Measurements from ENCODE around the gene KCNJ3.

The KCNJ3 gene

GRCh38 chr2:154700136-154700535, 1.6 kb downstream of the KCNJ3 start (continued):
- TF ChIP-seq OSR1 (CRISPR knock-in tag; IDR thresholded peaks at IDR 0.05), result no peak
- TF ChIP-seq ISL1 (CRISPR knock-in tag; IDR thresholded peaks at IDR 0.05), result no peak
- no peak for TF ChIP-seq BACH2 (CRISPR knock-in tag; IDR thresholded peaks at IDR 0.05; ENCODE audit: borderline replicate concordance)
- no peak for TF ChIP-seq RARB (CRISPR knock-in tag; IDR thresholded peaks at IDR 0.05)
- no peak for TF ChIP-seq CSDC2 (CRISPR knock-in tag; IDR thresholded peaks at IDR 0.05)

DNA sequence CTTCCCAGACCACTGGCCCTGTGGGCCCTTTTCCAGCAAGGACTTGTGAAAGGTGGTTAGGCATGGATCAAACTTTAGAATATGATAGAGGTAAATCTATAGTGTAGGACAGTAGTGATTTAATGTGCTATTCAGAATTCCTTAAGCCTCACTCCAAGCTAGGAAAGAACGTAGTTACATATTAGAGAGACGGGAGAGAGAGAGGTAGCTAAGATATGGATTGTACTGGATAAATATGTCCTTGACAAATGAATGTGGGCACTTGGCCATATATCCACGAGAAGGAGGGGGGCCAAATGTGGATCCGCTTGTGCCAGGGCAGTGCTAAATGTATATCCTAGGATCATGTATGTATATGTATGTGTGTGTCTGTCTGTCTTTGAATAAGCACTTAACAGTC, 6.5 kb downstream of the KCNJ3 start:
- TF ChIP-seq ZNF8 (CRISPR knock-in tag; IDR thresholded peaks at IDR 0.05) (no peak), ZNF565 (CRISPR knock-in tag; conservative IDR thresholded peaks at IDR 0.05; ENCODE audit: low read depth) (no peak)
- no peak for ATAC-seq

DNA sequence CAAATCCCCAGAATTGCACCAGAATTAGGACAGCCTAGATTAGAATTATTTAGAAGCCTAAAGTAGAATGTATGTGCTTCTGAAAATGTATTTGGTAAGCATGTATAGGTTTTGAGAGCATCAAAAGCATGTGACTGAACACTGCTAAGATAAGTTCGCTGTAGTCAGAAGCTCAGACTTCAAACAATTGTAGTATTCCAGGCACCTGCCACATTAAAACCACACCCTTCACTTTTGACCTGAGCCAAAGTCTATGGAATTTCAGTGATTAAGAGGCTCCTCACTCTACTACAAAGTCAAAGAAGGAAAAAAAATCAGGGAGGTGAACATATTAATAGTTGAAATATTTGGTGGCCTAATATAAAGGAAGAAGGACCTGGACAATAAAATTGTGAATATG, 8.2 kb downstream of the KCNJ3 start:
- no peak for ATAC-seq

DNA sequence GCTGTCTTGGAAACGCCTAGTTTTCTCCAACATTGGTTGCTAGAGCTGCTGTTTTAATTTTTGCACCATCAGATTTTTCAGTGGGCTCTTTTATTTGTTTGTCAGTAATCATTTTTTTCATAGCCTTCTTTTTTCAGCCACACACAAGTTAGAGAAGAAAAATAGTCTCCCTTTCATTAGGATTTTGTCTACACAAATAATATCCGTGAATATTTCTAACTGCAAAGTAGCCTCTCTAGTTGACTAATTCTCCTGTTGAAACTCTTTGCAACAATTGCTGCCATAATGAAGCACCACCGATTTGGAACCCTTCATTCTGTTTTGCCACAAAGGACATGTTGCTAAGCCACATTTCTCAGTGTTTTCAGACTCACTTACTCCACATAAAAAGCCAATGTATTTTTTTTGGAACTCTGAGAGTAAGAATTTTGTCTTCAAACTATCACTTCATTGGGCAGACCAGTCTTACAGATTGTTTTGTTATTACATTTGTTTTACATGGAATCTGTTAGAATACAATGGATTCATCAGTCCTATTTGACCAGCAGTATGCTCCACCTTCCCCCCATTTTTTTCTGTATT, 9.6 kb downstream of the KCNJ3 start:
- no peak for ATAC-seq
- TF ChIP-seq PATZ1 (CRISPR knock-in tag; IDR thresholded peaks at IDR 0.05; ENCODE audit: borderline replicate concordance), result no peak
- no peak for TF ChIP-seq SNAI2 (CRISPR knock-in tag; IDR thresholded peaks at IDR 0.05)
- no peak for TF ChIP-seq RARB (CRISPR knock-in tag; IDR thresholded peaks at IDR 0.05)
- TF ChIP-seq GLIS3 (CRISPR knock-in tag; IDR thresholded peaks at IDR 0.05), result no peak
- no peak for TF ChIP-seq TCF4 (CRISPR knock-in tag; IDR thresholded peaks at IDR 0.05; ENCODE audit: borderline replicate concordance)
- TF ChIP-seq ZFP3 (CRISPR knock-in tag; IDR thresholded peaks at IDR 0.05), result no peak
- TF ChIP-seq ARNTL (CRISPR knock-in tag; IDR thresholded peaks at IDR 0.05; ENCODE audit: borderline replicate concordance, low read depth), result no peak
- TF ChIP-seq CREB5 (CRISPR knock-in tag; IDR thresholded peaks at IDR 0.05; ENCODE audit: low read depth), result no peak
- no peak for TF ChIP-seq CSDC2 (CRISPR knock-in tag; IDR thresholded peaks at IDR 0.05)
- TF ChIP-seq ESRRG (CRISPR knock-in tag; IDR thresholded peaks at IDR 0.05), result no peak

More for the DNA sequence above, 8.2 kb downstream of the KCNJ3 start:
- TF ChIP-seq CSDC2 (CRISPR knock-in tag; IDR thresholded peaks at IDR 0.05) (no peak), ISL1 (CRISPR knock-in tag; IDR thresholded peaks at IDR 0.05) (no peak), ZC3H10 (CRISPR knock-in tag; IDR thresholded peaks at IDR 0.05) (no peak), RARB (CRISPR knock-in tag; IDR thresholded peaks at IDR 0.05) (no peak), ARNTL (CRISPR knock-in tag; IDR thresholded peaks at IDR 0.05; ENCODE audit: borderline replicate concordance, low read depth) (no peak), ZFP30 (CRISPR knock-in tag; IDR thresholded peaks at IDR 0.05) (no peak), SNAI2 (CRISPR knock-in tag; IDR thresholded peaks at IDR 0.05) (no peak), TSHZ2 (CRISPR knock-in tag; IDR thresholded peaks at IDR 0.05) (no peak), ZNF8 (CRISPR knock-in tag; IDR thresholded peaks at IDR 0.05) (no peak), OSR1 (CRISPR knock-in tag; IDR thresholded peaks at IDR 0.05) (no peak), PATZ1 (CRISPR knock-in tag; IDR thresholded peaks at IDR 0.05; ENCODE audit: borderline replicate concordance) (no peak), ESRRG (CRISPR knock-in tag; IDR thresholded peaks at IDR 0.05) (no peak)
- TF ChIP-seq, protein P1, sequence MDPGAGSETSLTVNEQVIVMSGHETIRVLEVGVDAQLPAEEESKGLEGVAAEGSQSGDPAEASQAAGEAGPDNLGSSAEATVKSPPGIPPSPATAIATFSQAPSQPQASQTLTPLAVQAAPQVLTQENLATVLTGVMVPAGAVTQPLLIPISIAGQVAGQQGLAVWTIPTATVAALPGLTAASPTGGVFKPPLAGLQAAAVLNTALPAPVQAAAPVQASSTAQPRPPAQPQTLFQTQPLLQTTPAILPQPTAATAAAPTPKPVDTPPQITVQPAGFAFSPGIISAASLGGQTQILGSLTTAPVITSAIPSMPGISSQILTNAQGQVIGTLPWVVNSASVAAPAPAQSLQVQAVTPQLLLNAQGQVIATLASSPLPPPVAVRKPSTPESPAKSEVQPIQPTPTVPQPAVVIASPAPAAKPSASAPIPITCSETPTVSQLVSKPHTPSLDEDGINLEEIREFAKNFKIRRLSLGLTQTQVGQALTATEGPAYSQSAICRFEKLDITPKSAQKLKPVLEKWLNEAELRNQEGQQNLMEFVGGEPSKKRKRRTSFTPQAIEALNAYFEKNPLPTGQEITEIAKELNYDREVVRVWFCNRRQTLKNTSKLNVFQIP (CRISPR knock-in tag; IDR thresholded peaks at IDR 0.05; ENCODE audit: borderline replicate concordance, low read depth), result no peak
